GM12878 (cell line): ENCODE measurements around the gene DNAJC6. TPM values are rescaled to one million over a fixed set of nuclear protein-coding genes. Genes with fewer than 3 reads are reported as not detected.

Experiments used
- CEBPB ChIP-seq, 2 experiments: fragments of 150-350 bp in 1 of 2; IDR thresholded peaks; 2 replicates each; pipeline ENCODE4 v1.6.1; 2012 to 2014; ENCODE audit warnings: low read depth in 2 of 2, low read length in 2 of 2, borderline replicate concordance in 1 of 2, inconsistent platforms in 1 of 2
- EP300 ChIP-seq, 2 experiments: fragments of 150-350 bp in 1 of 2; IDR thresholded peaks; 2 replicates each; pipeline ENCODE4 v1.6.1; 2011 to 2012; ENCODE audit warnings: low read depth in 2 of 2, low read length in 2 of 2, borderline replicate concordance in 1 of 2, improper control_type of control experiment in 1 of 2, inconsistent platforms in 1 of 2; ENCODE audit not compliant: control insufficient read depth in 1 of 2
- HDGF ChIP-seq: fragments of 450-650 bp; IDR thresholded peaks from 2 replicates; pipeline ENCODE4 v1.6.1; 2016; ENCODE audit warnings: antibody characterized with exemption
- KDM1A ChIP-seq: fragments of 200-600 bp; sonication (generic); IDR thresholded peaks from 2 replicates; pipeline ENCODE4 v1.6.1; 2016; ENCODE audit warnings: borderline replicate concordance
- NFXL1 ChIP-seq: fragments of 450-650 bp; IDR thresholded peaks from 2 replicates; pipeline ENCODE4 v1.6.1; 2017; ENCODE audit warnings: antibody characterized with exemption, mild to moderate bottlenecking, borderline replicate concordance
- NRF1 ChIP-seq: conservative IDR thresholded peaks from 2 replicates; pipeline ENCODE4 v1.6.1; 2011; ENCODE audit warnings: mild to moderate bottlenecking, low read depth, low read length, improper control_type of control experiment
- PAX8 ChIP-seq: fragments of 450-650 bp; IDR thresholded peaks from 2 replicates; pipeline ENCODE4 v1.6.1; 2017; ENCODE audit warnings: mild to moderate bottlenecking, moderate library complexity
- POLR2A ChIP-seq: IDR thresholded peaks from 2 replicates; pipeline ENCODE4 v1.6.1; 2011; ENCODE audit warnings: low read depth, mild to moderate bottlenecking, low read length
- RAD51 ChIP-seq: fragments of 450-650 bp; IDR thresholded peaks from 2 replicates; pipeline ENCODE4 v1.6.1; 2016; ENCODE audit warnings: moderate library complexity, mild to moderate bottlenecking, inconsistent platforms
- SMC3 ChIP-seq: IDR thresholded peaks from 2 replicates; pipeline ENCODE4 v1.6.1; 2011; ENCODE audit warnings: low read length, improper control_type of control experiment, borderline replicate concordance
- polyA plus RNA-seq, 11 experiments: library from polyadenylated mRNA; depleted of rRNA in 4 of 11; unstranded in 6 of 11; stranded (reverse) in 5 of 11; fragments of >200 nt; fragmentation: Nextera tagmentation in 4 of 11; fragmentation: Illumina TruSeq in 1 of 11; extraction: Ambion mirVana in 4 of 11; extraction: Trizol in 1 of 11; gene quantifications; 1 replicate in 1 of 11; 2 replicates in 10 of 11; pipeline versions ENCODE4 v1.2.1 to v1.2.3, GENCODE V29; 2011 to 2016; ENCODE audit warnings: inconsistent platforms in 2 of 11, missing spikeins in 2 of 11, low read depth in 1 of 11
- total RNA-seq, 4 experiments: library from RNA; depleted of rRNA in 3 of 4; stranded (reverse); fragments of >200 nt in 3 of 4; fragmentation: Illumina TruSeq in 1 of 4; extraction: Trizol in 1 of 4; gene quantifications; 2 replicates each; pipeline versions ENCODE4 v1.2.1 to v1.2.3, GENCODE V29; 2013 to 2021
- TF ChIP-seq, protein P1 (sequence below): fragments of 450-650 bp; IDR thresholded peaks from 2 replicates; pipeline ENCODE4 v1.6.1; 2016; ENCODE audit warnings: mild to moderate bottlenecking, moderate library complexity, borderline replicate concordance

Gene DNAJC6
- total and polyA plus RNA-seq, 10 of the 15 experiments (the other 5 are each of a cell fraction or from before 2014, with no cell fraction given), result 0.08 to 4.3 (median 2.7) TPM

DNA sequence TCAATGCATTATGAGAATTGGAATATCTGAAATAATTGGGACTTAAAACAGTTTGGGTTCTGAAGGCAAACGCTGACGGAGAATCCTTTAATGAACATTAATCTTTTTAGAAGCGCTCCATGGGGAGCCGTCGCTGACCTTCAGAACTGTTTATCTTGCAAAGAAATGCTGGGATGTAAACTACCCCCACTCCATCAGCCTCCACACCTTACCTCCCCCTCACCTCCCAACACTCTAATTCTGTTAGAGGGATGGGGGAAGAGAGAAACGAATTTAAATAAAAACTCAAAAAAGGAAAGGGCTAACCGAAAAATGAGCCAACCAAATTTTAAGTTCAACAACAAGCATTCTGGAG is 44.1 kb upstream of the DNAJC6 start (continued):
- TF ChIP-seq EP300 (IDR thresholded peaks at IDR 0.05; ENCODE audit: borderline replicate concordance in 1 of 2, control insufficient read depth in 1 of 2, low read depth in 2 of 2, low read length in 2 of 2) (no peak), RAD51 (no peak), NFXL1 (no peak), SMC3 (no peak), HDGF (no peak), CEBPB (IDR thresholded peaks at IDR 0.05; ENCODE audit: borderline replicate concordance in 1 of 2, low read depth in 2 of 2, low read length in 2 of 2) (no peak), NRF1 (no peak), PAX8 (no peak), POLR2A (no peak), KDM1A (no peak)
- TF ChIP-seq, protein P1, sequence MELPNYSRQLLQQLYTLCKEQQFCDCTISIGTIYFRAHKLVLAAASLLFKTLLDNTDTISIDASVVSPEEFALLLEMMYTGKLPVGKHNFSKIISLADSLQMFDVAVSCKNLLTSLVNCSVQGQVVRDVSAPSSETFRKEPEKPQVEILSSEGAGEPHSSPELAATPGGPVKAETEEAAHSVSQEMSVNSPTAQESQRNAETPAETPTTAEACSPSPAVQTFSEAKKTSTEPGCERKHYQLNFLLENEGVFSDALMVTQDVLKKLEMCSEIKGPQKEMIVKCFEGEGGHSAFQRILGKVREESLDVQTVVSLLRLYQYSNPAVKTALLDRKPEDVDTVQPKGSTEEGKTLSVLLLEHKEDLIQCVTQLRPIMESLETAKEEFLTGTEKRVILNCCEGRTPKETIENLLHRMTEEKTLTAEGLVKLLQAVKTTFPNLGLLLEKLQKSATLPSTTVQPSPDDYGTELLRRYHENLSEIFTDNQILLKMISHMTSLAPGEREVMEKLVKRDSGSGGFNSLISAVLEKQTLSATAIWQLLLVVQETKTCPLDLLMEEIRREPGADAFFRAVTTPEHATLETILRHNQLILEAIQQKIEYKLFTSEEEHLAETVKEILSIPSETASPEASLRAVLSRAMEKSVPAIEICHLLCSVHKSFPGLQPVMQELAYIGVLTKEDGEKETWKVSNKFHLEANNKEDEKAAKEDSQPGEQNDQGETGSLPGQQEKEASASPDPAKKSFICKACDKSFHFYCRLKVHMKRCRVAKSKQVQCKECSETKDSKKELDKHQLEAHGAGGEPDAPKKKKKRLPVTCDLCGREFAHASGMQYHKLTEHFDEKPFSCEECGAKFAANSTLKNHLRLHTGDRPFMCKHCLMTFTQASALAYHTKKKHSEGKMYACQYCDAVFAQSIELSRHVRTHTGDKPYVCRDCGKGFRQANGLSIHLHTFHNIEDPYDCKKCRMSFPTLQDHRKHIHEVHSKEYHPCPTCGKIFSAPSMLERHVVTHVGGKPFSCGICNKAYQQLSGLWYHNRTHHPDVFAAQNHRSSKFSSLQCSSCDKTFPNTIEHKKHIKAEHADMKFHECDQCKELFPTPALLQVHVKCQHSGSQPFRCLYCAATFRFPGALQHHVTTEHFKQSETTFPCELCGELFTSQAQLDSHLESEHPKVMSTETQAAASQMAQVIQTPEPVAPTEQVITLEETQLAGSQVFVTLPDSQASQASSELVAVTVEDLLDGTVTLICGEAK, result no peak
